ENCODE results near the gene STX8.

Gene STX8

GRCh38 chr17:9298135-9298534 lies 277.5 kb downstream of the STX8 start:
- DNase-seq (ENCODE audit: low read depth) = no peak

DNA sequence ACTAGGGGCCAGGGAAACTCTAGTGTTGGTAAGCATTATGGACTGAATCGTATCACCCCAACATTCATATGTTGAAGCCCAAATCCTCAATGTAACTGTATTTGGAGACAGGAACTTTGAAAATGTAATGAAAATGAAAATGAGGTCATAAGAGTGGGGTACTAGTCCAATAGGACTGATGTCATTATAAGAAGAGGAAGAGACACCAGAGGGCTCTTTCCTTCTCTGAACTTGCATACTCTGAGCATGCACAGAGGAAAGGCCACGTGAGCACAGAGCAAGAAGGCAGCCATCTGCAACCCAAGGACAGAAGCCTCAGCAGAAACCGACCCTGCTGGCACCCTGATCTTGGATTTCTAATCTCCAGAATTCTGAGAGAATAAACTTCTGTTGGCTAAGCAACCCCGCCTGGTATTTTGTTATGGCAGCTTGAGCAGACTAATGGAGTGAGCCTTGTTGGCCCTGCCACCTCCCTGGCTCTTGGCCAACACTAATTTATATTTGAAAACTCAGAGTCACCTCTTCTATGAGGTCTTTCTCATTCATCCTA lies 280.9 kb downstream of the STX8 start:
- DNase-seq (ENCODE audit: low read depth) = no peak

DNA sequence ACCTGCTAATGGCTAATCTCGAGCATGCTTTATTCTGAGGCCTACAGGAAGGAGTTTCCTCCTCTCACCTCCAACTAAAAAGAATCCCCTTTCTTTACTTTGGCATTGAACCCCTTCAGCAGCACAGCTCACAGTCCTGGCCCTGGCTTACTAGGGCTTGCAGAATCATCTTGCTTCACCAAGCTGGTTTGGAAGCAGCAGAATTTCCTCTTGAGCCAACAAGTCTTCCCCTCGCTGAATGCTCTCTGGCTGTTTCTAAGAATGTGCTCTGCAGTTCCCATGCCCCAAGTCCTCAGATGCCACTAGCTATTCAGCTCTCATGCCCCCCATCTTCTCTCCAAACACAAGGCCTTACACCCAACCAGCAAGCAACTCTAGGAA lies 283.1 kb downstream of the STX8 start:
- DNase-seq (ENCODE audit: low read depth) = peak; percentile 46

DNA sequence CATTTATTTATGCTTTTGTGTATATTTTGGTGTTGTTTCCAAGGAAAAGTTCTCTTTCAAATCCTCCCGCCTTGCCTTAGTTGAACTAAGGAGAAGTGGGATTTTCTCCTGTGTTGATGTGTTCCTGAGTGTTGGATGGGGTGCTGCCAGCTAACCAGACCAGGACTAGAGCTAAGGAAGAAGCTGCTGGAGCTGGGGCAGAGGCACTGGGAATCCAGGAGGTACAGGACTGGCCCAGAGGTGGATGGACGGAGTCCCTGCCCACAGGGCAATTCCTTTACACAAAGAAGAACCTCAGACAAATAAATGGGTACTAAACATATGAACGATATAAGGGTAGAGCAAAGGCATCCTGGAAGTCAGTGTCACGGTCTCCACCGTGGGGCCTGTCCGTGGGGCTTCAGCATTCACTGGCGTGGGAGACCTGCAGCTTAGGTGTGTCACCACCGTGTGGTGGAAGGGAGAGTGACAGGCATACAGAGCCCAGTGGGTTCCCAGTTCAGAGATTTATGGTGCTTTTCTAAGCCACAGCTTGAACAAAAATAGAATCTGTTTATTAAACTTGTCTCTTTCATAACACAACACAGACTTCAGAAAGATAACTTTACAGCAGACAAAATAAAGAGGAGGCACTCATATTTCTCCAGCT lies 283.6 kb downstream of the STX8 start:
- peak; percentile 43 for DNase-seq (ENCODE audit: low read depth)

DNA sequence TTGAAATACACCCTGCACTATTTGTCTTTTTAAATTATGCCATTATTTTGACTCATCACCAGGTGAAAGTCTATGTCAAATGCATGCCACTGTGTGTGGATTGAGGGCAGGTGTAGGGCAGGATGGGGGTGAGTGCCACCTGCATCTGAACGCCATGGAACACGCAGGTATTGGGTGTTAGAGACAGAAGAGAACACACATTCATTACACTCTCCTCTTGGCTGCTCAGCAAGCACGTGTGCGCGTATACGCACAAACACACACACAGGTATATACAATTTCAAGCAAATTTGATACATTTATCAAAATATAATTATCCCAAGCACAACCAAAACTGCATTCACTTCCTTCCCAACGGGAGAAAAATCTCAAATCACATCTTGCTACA lies 285.4 kb downstream of the STX8 start:
- no peak for DNase-seq (ENCODE audit: low read depth)

GRCh38 chr17:9287306-9287705 lies 288.3 kb downstream of the STX8 start:
- DNase-seq (ENCODE audit: low read depth) = no peak

DNA sequence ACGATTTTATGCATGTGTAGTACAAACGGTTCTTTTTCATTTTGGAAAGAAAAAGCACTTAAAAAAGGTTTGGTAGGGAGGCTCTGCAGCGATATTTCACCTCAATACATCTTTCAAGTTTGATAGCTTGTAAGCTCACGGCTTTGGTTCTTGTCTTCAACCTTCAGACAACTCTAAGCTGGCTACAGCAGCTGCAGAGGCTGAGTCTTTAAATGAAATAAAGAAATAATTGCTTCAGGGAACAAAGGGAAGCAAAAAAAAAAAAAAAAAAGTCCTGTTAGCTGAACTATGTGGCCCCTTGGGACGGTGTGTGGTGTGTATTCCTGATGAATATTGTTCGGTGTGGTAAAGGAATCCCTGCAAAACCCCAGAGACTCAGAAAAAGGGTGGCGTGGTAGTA lies 289.2 kb downstream of the STX8 start:
- no peak for DNase-seq (ENCODE audit: low read depth)

DNA sequence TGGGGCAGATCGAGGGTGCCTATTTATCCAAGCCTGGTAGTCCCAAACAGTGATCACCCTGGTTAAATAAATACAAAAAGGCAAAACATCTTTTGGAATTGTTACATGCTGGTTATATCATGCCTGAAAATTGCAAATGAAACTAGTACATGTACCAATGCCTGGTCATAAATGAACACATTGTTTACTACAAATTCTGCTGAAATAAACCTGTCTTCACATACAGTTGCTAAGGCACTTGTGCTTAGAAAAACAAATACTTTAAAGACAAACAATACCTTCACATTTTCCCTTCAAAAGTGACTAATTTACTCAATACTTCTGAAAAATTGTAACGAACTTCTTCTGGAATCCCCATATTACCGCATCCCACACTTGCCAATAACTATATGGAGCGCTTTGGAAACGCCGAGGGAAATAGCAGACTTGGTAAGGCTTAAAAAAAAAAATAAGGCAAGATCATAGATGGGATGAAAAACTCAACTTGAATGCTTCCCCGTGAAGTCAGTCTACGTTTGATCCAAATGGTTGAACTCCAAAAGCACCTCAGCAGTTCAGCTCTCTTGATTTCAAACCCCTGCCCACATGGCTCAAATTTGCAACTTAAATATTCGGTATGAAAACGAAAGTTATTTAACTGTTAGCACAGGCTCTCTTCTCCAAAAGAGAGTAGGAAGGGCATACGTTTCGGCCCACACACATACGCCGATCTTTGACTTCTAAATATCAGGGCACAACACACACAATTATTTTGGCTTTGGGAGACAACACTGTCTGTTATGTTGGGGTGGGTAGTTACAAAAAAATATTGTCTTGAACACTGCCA lies 289.8 kb downstream of the STX8 start:
- DNase-seq (ENCODE audit: low read depth) = no peak

GRCh38 chr17:9284884-9285283 lies 290.7 kb downstream of the STX8 start:
- DNase-seq (ENCODE audit: low read depth) = no peak

DNA sequence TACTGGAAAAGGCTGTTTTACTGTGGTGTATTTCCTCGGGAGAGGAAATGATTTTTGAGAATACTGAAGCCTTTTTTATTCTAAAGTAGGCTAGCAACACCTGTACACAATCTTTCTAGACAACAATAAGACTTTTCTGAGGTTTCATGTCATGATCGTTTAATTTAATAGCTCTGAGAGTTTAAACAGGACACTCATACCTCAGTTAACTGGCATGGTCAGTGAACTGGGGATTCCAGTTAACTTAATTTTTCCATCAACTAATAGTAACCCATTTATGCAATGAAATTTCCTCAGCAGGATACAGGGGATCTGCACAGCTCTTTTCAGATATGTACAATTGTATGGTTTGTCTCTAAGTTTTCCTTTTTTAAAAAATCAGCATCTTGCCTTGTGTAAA lies 291.7 kb downstream of the STX8 start:
- DNase-seq (ENCODE audit: low read depth) = no peak

DNA sequence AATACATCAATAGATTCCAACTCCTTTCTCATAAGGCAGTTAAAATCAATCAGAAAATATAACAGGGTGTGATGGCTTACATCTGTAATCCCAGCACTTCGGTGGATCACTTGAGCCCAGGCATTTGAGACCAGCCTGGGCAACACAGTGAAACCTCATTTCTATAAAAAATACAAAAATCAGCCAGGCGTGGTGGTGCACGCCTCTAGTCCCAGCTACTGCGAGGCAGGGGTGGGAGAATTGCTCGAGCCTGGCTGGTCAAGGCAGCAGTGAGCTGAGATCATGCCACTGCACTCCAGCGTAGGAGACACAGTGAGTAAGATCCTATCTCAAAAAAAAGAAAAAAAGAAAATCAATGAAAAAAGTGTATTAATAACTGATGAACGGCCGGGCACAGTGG lies 295.7 kb downstream of the STX8 start:
- DNase-seq (ENCODE audit: low read depth) = no peak

DNA sequence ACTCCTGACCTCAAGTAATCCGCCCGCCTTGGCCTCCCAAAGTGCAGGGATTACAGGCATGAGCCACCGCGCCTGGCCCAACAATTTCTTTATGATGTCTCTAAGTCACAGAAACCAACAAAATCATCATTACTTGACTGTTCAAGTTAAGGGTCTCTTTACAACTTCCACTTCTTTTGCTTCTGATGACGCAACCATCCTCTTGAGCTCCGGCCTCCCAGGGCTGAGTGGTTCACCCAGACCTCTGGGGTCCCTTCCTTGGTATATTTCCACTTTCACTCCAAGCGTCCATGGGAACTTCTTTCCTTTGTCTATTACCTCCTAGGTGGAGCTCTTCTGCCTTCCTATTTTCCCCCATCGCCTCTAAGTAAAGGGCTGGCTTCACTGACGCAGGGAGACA lies 300.6 kb downstream of the STX8 start:
- DNase-seq (ENCODE audit: low read depth) = no peak

DNA sequence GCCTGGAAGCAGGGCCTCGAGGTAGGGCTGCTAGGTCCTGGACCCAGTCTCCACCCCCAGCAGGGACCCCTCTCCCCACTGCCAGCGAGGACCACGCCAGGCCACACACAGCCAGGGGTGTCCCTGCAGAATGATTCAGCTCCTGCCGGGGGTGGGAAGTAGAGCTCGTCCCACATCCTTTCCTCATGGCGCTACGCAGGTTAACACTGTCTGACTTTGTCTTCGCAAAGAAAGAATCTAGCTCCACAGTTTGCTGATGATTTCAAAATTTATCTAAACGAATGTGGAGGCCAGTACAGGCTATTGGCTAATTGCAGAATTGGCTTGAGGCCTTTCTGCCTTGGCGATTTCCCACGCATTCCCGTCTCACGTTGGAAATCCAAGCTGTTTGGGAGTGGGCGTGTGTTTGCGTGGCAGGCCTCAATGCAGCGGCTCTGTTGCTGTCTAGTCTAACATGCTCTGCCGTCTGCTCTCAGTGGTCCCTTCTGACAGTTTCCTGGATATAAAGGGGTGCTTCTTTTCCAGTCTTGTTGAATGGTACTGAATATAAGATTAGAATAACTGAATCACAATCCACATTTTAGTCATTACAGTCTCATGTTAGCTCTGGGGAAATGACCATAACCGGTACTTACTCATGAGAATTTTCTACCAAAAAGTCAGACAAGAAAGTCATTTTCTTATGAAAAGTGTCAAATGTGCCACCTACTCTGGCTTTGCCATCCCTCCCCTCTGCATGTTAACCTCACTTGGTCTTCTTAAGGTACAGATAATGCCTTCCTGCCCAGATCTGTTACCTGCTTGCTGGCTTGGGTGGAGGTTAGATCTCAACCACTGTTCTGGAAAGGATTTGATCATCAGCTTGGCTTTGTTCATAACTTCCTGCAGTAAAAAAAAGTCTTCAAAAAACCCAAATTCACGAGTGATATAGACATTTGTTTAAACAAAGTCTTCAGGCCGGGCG lies 301.9 kb downstream of the STX8 start:
- DNase-seq (ENCODE audit: low read depth) = peak; percentile 80

- peak; percentile 76 for DNase-seq (ENCODE audit: low read depth)
Observed at GRCh38 chr17:9272501-9273200, 303.0 kb downstream of the STX8 start.

DNA sequence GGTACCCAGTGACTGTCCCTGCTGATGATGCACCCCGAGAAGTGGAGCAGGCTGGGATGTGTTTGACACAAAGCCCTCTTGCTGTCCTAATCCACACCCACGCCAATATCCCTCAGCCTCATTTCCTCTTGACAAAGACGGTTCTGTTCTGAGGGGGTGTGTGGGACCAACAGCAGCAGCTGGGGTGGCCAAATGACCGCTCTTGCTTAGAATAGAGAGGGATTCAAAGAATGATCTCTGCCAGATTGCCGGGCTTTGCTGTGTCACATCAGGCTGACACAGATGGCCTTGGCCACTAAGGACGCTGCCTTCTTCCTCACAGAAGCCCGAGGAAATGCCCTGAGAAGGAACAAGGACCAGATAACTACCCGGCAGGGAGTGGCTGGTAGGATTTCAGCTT lies 303.6 kb downstream of the STX8 start:
- no peak for DNase-seq (ENCODE audit: low read depth)

- no peak for DNase-seq (ENCODE audit: low read depth)
Observed at GRCh38 chr17:9270921-9271320, 304.7 kb downstream of the STX8 start.

- DNase-seq (ENCODE audit: low read depth) = no peak
Observed at GRCh38 chr17:9269350-9270035, 306.1 kb downstream of the STX8 start.

- no peak for DNase-seq (ENCODE audit: low read depth)
Observed at GRCh38 chr17:9268546-9268945, 307.1 kb downstream of the STX8 start.

- no peak for DNase-seq (ENCODE audit: low read depth)
Observed at GRCh38 chr17:9266697-9267117, 308.9 kb downstream of the STX8 start.

DNA sequence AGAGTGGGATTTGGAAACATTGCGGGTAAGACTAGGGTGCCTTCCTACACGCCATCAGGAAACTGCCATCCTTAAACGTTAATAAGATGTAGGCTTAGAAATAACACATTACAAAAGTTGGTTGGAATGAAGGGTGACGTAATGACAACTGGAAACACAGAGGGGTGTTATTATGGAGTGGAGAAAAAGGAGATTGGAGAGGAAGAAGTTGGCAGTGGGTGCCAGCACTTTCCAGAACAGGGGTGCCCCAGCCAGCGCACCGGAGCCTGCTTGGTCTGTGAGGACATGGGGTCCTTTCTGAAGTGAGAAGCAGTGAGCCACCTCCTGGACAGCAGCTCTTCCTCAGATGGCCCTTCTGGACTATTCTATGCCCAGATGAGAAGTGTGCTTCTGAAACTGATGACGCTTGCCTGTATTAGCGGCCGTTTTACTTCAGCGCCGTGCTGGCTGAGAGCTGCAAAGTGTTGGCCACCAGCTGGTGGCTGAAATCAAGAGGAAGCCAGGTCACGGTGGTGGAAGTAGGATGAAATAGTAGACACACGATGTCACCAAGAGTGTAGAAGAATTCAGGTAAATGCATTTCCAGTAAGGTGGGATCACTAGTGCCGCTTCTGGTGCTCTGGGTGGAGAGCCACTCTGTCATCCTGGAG lies 309.5 kb downstream of the STX8 start:
- DNase-seq (ENCODE audit: low read depth) = no peak
